COLO829 (cell line): ENCODE measurements around the gene EPOP.
"Not testable (repeated sequence)": the region's sequence is repeated elsewhere in the genome, so short reads cannot be mapped to it uniquely, and the experiment has no call there.

Experiments used
- DNase-seq: peaks from one replicate; pipeline ENCODE4 v3.0.0; 2012; ENCODE audit warnings: low spot score

The EPOP gene

DNA sequence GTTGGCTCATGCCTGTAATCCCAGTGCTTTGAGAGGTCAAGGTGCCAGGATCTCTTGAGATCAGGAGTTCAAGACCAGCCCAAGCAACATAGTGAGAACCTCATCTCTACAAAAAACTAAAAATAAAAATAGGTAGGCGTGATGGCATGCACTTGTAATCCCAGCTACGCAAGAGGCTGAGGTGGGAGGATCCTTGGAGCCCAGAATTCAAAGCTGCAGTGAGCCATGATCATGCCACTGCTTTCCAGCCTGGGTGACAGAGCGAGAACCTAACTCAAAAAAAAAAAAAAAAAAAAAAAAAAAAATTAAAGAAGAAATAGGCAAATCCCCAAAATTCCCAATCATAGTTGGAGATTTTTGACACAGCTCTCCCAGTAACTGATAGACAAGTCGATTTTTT, 36.8 kb downstream of the EPOP start:
- DNase-seq = no peak

DNA sequence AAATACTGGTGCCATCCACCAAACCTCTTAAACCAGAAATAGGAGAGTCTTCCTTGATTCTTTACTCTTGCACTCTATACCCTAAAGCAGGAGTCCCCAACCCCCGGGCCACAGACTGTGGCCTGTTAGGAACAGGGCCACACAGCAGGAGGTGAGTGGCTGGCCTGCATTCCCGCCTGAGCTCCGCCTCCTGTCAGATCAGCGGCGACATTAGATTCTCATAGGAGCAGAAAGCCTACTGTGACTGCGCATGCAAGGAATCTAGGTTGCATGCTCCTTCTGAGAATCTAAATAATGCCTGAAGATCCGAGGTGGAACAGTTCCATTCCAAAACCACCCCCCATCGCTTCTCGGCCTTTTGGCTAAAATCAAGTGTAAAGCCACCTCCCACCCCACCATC, 38.7 kb downstream of the EPOP start:
- no peak for DNase-seq

DNA sequence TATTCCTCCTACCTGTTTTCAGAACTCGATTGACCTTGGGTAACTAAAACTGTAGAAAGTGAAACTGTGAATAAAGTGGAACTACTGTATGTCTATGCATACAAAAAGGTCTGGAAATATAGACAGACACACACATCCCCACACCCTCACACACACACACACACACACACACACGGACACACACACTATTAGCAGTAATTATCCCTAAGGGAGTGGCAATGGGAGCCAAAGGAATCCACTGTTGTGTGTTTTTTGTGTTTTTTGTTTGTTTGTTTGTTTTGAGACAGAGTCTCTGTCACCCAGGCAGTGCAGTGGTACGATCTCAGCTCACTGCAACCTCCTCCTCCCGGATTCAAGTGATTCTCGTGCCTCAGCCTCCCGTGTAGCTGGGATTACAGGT, 42.4 kb downstream of the EPOP start:
- DNase-seq = no peak

DNA sequence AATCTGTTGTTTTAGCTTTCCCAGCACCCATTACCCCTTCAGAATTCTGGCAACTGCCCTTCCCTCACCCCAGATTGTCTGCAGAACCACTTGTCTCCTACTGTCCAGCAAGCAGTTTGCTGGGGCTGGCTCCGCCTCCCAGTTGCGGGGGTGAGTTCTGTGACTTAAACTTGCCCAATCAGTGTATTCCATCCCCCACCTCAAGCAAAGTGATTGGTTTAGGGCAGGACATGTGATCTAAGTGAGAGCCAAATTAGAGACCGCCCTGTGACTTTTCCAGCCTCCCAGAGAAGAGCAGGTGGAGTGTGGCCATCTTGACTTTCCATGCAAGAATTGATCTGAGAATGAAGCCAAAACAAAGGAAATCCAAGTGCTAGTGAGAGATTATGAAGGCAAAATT, 46.3 kb downstream of the EPOP start:
- DNase-seq = no peak

DNA sequence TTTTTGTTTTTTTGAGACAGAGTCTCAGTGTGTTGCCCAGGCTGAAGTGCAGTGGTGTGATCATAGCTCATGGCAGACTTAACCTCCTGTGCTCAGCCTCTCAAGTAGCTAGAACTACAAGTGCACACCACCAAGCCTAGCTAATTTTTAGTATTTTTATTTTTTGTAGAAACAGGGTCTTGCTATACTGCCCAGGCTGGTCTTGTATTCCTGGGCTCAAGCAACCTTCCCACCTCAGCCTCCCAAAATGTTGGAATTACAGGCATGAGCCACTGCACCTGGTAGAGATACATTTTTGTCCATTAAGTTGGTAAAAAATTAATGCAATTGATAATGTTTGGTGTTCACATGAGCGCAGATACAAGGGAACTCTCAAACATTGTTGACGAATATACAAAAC, 46.8 kb downstream of the EPOP start:
- no peak for DNase-seq

DNA sequence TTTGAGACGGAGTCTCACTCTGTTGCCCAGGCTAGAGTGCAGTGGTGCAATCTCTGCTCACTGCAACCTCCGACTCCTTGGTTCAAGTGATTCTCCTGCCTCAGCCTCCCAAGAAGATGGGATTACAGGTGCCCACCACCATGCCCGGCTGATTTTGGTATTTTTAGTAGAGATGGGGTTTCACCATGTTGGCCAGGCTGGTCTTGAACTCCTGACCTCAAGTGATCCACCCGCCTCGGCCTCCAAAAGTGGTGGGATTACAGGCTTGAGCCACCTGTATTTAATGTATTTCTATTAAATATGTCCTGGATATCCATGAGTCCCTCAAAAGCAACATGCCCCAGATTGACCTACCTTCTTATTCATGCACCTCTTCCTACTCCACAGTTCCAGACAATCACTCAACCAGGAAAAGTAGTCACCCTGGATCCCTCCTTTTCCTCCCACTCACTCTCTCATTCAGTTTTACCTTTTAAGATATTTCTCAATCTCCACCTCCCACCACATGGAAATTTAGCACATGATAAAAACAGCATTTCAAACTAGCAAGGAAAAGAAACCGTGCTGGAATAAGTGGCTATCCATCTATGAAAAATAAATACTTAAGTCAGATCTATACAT, 48.0 kb downstream of the EPOP start:
- DNase-seq = not testable (repeated sequence)

DNA sequence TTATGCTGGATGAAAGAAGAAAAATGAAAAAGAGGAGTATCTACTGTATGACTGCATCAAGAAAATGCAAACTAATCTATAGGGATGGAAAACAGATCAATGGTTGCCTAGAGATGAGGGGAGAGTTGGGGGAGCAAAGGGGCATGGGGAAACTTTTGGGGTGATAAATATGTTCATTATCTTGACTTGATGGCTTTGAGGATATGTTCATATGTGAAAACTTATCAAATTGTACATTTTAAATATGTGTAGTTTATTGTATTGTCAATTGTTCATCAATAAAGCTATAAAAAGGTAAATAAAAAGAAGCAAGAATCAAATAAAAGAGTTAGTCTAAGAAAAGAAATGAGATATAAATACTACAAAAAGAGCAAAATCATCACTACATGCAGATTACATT, 49.3 kb downstream of the EPOP start:
- no peak for DNase-seq

DNA sequence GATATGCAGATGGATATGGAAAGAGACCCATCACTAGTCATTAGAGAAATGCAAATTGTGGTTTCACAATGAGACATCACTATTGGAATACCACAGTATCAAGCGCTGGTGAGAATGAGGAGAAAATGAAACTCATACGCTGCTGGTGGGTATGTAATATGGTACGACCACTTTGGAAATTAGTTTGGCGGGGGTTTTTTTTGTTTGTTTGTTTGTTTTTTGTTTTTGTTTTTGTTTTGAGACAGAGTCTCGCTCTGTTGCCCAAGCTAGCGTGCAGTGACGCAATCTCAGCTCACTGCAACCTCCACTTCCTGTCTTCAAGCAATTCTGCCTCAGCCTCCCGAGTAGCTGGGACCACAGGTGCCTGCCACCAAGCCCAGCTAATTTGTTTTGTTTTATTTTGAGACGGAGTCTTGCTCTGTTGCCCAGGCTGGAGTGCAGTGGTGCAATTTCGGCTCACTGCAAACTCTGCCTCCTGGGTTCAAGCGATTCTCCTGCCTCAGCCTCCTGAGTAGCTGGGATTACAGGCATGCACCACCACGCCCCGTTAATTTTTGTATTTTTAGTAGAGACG, 49.9 kb downstream of the EPOP start:
- DNase-seq = not testable (repeated sequence)
